Measurements from ENCODE around the gene PTPRK. TPM values are rescaled to one million over a fixed set of nuclear protein-coding genes. Genes with fewer than 3 reads are reported as not detected.

The PTPRK gene
- total and polyA plus RNA-seq, 12 donors: 3.2 to 22.4 (median 15.0) TPM

GRCh38 chr6:128532827-128533226, 12.4 kb upstream of the PTPRK start:
- H3K4me3 ChIP-seq: no peak overlapping the region
- TF ChIP-seq POLR2A (IDR thresholded peaks at IDR 0.05): no peak
- TF ChIP-seq CTCF (IDR thresholded peaks at IDR 0.05): no peak
- 88 to 90% (median 88%) methylated on average over 3 of the region's 3 CpGs for WGBS, 4 donors
- no peaks in the 10 kb centered on the region for H3K9me3 ChIP-seq (replicated peaks in 1 of 3)
- no peak for DNase-seq
- intact Hi-C loops (cut with DNase I): no loop called here
- H3K4me1 ChIP-seq (replicated peaks in 1 of 2): no peaks in the 10 kb centered on the region
- no peak overlapping the region for H3K27ac ChIP-seq
- no peaks in the 10 kb centered on the region for H3K36me3 ChIP-seq (replicated peaks in 1 of 2)
- no peaks in the 10 kb centered on the region for H3K27me3 ChIP-seq

GRCh38 chr6:128532136-128532535, 11.7 kb upstream of the PTPRK start:
- TF ChIP-seq POLR2A (IDR thresholded peaks at IDR 0.05) (no peak), CTCF (IDR thresholded peaks at IDR 0.05) (no peak)
- Histone ChIP-seq H3K9me3 (replicated peaks in 1 of 3) (no peaks in the 10 kb centered on the region), H3K4me3 (no peak overlapping the region), H3K27me3 (no peaks in the 10 kb centered on the region), H3K27ac (no peak overlapping the region), H3K4me1 (replicated peaks in 1 of 2) (no peaks in the 10 kb centered on the region), H3K36me3 (replicated peaks in 1 of 2) (no peaks in the 10 kb centered on the region)
- intact Hi-C loops (cut with DNase I): no loop called here
- WGBS, 4 donors: 73 to 81% (median 77%) methylated on average over 2 of the region's 2 CpGs
- DNase-seq: no peak

GRCh38 chr6:128531696-128532095, 11.3 kb upstream of the PTPRK start:
- no peaks in the 10 kb centered on the region for H3K9me3 ChIP-seq (replicated peaks in 1 of 3)
- intact Hi-C loops (cut with DNase I): no loop called here
- no peaks in the 10 kb centered on the region for H3K4me1 ChIP-seq (replicated peaks in 1 of 2)
- no peaks in the 10 kb centered on the region for H3K36me3 ChIP-seq (replicated peaks in 1 of 2)
- DNase-seq: no peak
- no peaks in the 10 kb centered on the region for H3K27me3 ChIP-seq
- 77 to 88% (median 86%) methylated on average over 2 of the region's 2 CpGs for WGBS, 4 donors
- H3K4me3 ChIP-seq: no peak overlapping the region
- TF ChIP-seq CTCF (IDR thresholded peaks at IDR 0.05) (no peak), POLR2A (IDR thresholded peaks at IDR 0.05) (no peak)
- no peak overlapping the region for H3K27ac ChIP-seq

GRCh38 chr6:128528241-128528640, 7.8 kb upstream of the PTPRK start:
- TF ChIP-seq POLR2A (IDR thresholded peaks at IDR 0.05) (no peak), CTCF (IDR thresholded peaks at IDR 0.05) (no peak)
- Histone ChIP-seq H3K4me3 (no peak overlapping the region), H3K4me1 (replicated peaks in 1 of 2) (no peaks in the 10 kb centered on the region), H3K27ac (no peak overlapping the region), H3K9me3 (replicated peaks in 1 of 3) (no peaks in the 10 kb centered on the region), H3K27me3 (no peaks in the 10 kb centered on the region), H3K36me3 (replicated peaks in 1 of 2) (no peaks in the 10 kb centered on the region)
- intact Hi-C loops (cut with DNase I): no loop called here
- no peak for DNase-seq
